Measurements from ENCODE around the gene FAM120A. TPM values are rescaled to one million over a fixed set of nuclear protein-coding genes. Genes with fewer than 3 reads are reported as not detected.
A peak's percentile ranks its signal among the peaks of the same experiment; 100 is the strongest.

Gene FAM120A
- 10 to 100 TPM; 56.5 to 82.3 (median 65.7) TPM for total RNA-seq

GRCh38 chr9:93450945-93451815 lies at the start of gene FAM120A:
FAM120A (plus strand) TSS chr9:93451685; CDS start chr9:93451916, 231 bp downstream.
- peaks cover 21 to 42% (median 30%) of the 10 kb centered on the region in 3 donors for H3K4me1 ChIP-seq
- no peaks in the 10 kb centered on the region for H3K27me3 ChIP-seq
- peak in 1 of 6 experiments; percentile 7 for TF ChIP-seq CTCF (IDR thresholded peaks at IDR 0.05)
- TF ChIP-seq POLR2A (IDR thresholded peaks at IDR 0.05) = peak in 3 of 4 donors; percentile 37 to 95 (median 95)
- peak within 1 kb of the TSS; percentile 97 to 100 (median 99) for H3K27ac ChIP-seq
- no peaks in the 10 kb centered on the region for H3K9me3 ChIP-seq
- intact Hi-C loops (cut with DNase I) = loop anchor here (5.0 kb wide), 1 partner anchor 116 kb away; no protein-coding TSS in a partner anchor
- peaks cover 0 to 38% (median 21%) of the 10 kb centered on the region in 3 donors for H3K36me3 ChIP-seq
- WGBS, 2 donors = 0% methylated on average over 3 to 7 of the region's 100 CpGs
- DNase-seq = peak; percentile 9
- peak within 1 kb of the TSS; percentile 81 to 94 (median 92) for H3K4me3 ChIP-seq

- DNase-seq = no peak
- no peak for TF ChIP-seq CTCF (IDR thresholded peaks at IDR 0.05)
- no peak for TF ChIP-seq POLR2A (IDR thresholded peaks at IDR 0.05)
- intact Hi-C loops (cut with DNase I) = no loop called here
- no peaks in the 10 kb centered on the region for H3K9me3 ChIP-seq
- H3K27ac ChIP-seq = no peak overlapping the region
- no peaks in the 10 kb centered on the region for H3K36me3 ChIP-seq
- H3K4me1 ChIP-seq = no peaks in the 10 kb centered on the region
- WGBS, 2 donors = 91 to 96% methylated on average over 5 of the region's 5 CpGs
- H3K27me3 ChIP-seq = peaks cover 0 to 20% (median 0%) of the 10 kb centered on the region in 4 donors
- no peak overlapping the region for H3K4me3 ChIP-seq
These were observed 45.1 kb upstream of the FAM120A start for GRCh38 chr9:93406371-93406770.

GRCh38 chr9:93413530-93413929 lies 38.0 kb upstream of the FAM120A start:
- no peaks in the 10 kb centered on the region for H3K4me1 ChIP-seq
- intact Hi-C loops (cut with DNase I) = no loop called here
- no peaks in the 10 kb centered on the region for H3K36me3 ChIP-seq
- TF ChIP-seq POLR2A (IDR thresholded peaks at IDR 0.05) (no peak), CTCF (IDR thresholded peaks at IDR 0.05) (no peak)
- H3K27me3 ChIP-seq = peaks cover 0 to 16% (median 0%) of the 10 kb centered on the region in 4 donors
- H3K4me3 ChIP-seq = no peak overlapping the region
- H3K27ac ChIP-seq = no peak overlapping the region
- DNase-seq = no peak
- H3K9me3 ChIP-seq = peaks cover 0 to 18% (median 16%) of the 10 kb centered on the region in 3 donors

GRCh38 chr9:93415176-93415690 lies 36.3 kb upstream of the FAM120A start:
- Histone ChIP-seq H3K9me3 (peaks cover 0 to 29% (median 22%) of the 10 kb centered on the region in 3 donors), H3K36me3 (no peaks in the 10 kb centered on the region)
- intact Hi-C loops (cut with DNase I) = no loop called here

More at GRCh38 chr9:93415176-93415690, 36.3 kb upstream of the FAM120A start:
- no peaks in the 10 kb centered on the region for H3K4me1 ChIP-seq
- no peak overlapping the region for H3K4me3 ChIP-seq
- H3K27me3 ChIP-seq = peaks cover 0 to 10% (median 0%) of the 10 kb centered on the region in 4 donors
- WGBS, 2 donors = 52 to 53% methylated on average over 2 of the region's 2 CpGs
- H3K27ac ChIP-seq = no peak overlapping the region
- no peak for TF ChIP-seq CTCF (IDR thresholded peaks at IDR 0.05)
- DNase-seq = no peak

Measured in esophagus squamous epithelium (tissue), 5 donors.